SK-N-MC (cell line): ENCODE results near the gene TPGS1.

ENCODE experiments used
- EZH2 ChIP-seq: fragments of 200-600 bp; sonication (generic); IDR thresholded peaks from one replicate; pipeline ENCODE4 v1.6.1; 2017; ENCODE audit warnings: antibody characterized with exemption
- POLR2AphosphoS5 ChIP-seq: IDR thresholded peaks from 2 replicates; pipeline ENCODE4 v1.6.1; 2012; ENCODE audit warnings: mild to moderate bottlenecking, low read depth, low read length, borderline replicate concordance

DNA sequence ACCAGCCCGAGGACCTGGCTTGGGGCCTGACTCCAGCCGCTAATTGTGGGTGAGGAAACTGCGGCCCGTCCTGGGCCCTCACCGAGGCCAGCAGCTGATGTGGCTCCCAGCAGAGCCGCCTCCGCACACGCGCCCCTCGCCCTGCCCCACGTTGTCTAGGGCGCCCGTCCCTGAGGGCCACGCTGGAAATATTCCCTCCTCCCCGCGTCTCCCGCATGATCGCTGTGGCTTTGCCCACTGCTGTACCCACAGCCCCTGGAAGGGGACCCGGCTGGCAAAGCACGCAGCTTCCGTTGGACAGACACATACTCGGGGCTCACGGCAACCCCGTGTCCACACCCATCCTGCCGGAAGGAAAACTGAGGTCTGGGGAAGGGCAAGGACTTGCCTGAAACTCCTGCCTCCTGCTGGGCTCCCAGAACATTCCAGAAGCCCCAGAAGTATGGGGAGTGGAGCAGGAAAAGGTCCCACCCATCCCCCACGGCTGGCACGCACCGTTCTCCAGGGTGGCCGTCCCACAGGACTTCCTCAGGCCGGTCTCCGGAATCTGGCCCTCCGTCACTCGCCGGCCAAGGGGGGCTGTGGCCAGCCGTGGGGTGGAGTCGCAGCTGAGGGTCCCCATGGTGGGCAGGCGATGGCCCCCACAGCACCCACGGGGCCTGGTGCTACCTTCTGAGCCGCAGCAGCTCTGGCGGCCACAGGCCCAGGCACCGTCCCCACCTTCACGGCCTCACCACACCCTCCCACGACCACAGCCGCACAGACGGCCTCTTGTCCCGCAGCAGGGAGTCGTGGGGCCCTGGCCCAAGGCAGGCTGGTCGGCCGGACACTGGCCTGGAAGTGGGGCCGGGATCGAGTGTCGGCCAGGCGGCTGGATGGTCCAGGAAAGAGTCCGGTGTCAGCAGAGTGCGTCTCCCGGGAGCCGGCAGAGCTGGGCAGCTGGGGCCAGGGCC, 32.9 kb upstream of the TPGS1 start:
- TF ChIP-seq POLR2AphosphoS5 (no peak), EZH2 (no peak)
